ENCODE results near the gene YEATS4. TPM values are rescaled to one million over a fixed set of nuclear protein-coding genes. Genes with fewer than 3 reads are reported as not detected.
"Not testable (repeated sequence)": the region's sequence is repeated elsewhere in the genome, so short reads cannot be mapped to it uniquely, and the experiment has no call there.

The YEATS4 gene
- total RNA-seq (2021; ENCODE audit: unreplicated experiment) (20.9 TPM), Bru-seq, nascent RNA (percentile 91 among the genes with signal in this experiment), BruChase-seq, experiment 1, labeled RNA remaining after a 2-hour chase (percentile 75 among the genes with signal in this experiment), BruChase-seq, experiment 2, labeled RNA remaining after a 6-hour chase (percentile 73 among the genes with signal in this experiment)
- polyA plus RNA-seq (2012; ENCODE audit: insufficient read length): 9.8 TPM
- long read RNA-seq, transcript YEATS4-201 (7 exons, 1,434 nt): major isoform, 21 of 28 reads
- long read RNA-seq, partial matches to known transcripts: 4 of 28 reads
- long read RNA-seq, other reads (novel, unspliced or antisense): 0 of 28 reads

- TF ChIP-seq POLR2AphosphoS5 (IDR thresholded peaks at IDR 0.05; ENCODE audit: low read depth, low read length): peak; percentile 79
- peak; percentile 91 for TF ChIP-seq SIN3A (IDR thresholded peaks at IDR 0.05; ENCODE audit: borderline replicate concordance, insufficient read depth, low read depth, low read length)
- TF ChIP-seq CTCF (IDR thresholded peaks at IDR 0.05): no peak
- TF ChIP-seq REST (IDR thresholded peaks at IDR 0.05; ENCODE audit: insufficient read depth in 1 of 2, low read depth in 2 of 2, low read length in 1 of 2): no peak
- ChIA-PET POLR2A (interaction anchor here (0.6 kb wide), 1 partner anchor 230 kb away, joined by 3 read pairs; no protein-coding TSS in a partner anchor), CTCF (interaction anchor here (0.6 kb wide), 1 partner anchor 676 kb away, joined by 12 read pairs; no protein-coding TSS in a partner anchor)
- Histone ChIP-seq H3K4me1 (ENCODE audit: control insufficient read depth, insufficient read depth, low read length) (peaks cover 6% of the 10 kb centered on the region), H3K9me3 (ENCODE audit: control insufficient read depth, insufficient read depth, low read depth, low read length) (no peaks in the 10 kb centered on the region), H3K36me3 (ENCODE audit: control insufficient read depth, insufficient read depth, low read length) (peaks cover 9% of the 10 kb centered on the region), H3K27me3 (ENCODE audit: control insufficient read depth, insufficient read depth, low read length) (no peaks in the 10 kb centered on the region), H3K4me3 (ENCODE audit: low read depth in 2 of 2, low read length in 2 of 2) (peak within 1 kb of the TSS; percentile 65 to 71), H3K27ac (ENCODE audit: low read length) (peak within 1 kb of the TSS; percentile 99)
- intact Hi-C loops (cut with micrococcal nuclease; ENCODE audit: unreplicated experiment): loop anchor here (5.0 to 10.0 kb wide), 2 partner anchors 215 to 278 kb away; no protein-coding TSS in a partner anchor
- in situ Hi-C loops (cut with HindIII; ENCODE audit: low pct_unique_long_range_greater_than_20kb, low sequenced_read_pairs): no loop called here
- TSS peak; percentile 88 for BruUV-seq (replicated peaks)
- DNase-seq (ENCODE audit: low read depth, low spot score) (peak; percentile 56), ATAC-seq (peak; percentile 93)
Measured at GRCh38 chr12:69359531-69360347, at the start of gene YEATS4. Gene YEATS4, plus strand, starts transcription at chr12:69359743. Its CDS starts 230 bp downstream, at chr12:69359973.

- TF ChIP-seq TCF7L2 (IDR thresholded peaks at IDR 0.05; ENCODE audit: low read depth, low read length) (no peak), CTCF (IDR thresholded peaks at IDR 0.05) (no peak), SIN3A (IDR thresholded peaks at IDR 0.05; ENCODE audit: borderline replicate concordance, insufficient read depth, low read depth, low read length) (no peak), REST (IDR thresholded peaks at IDR 0.05; ENCODE audit: insufficient read depth in 1 of 2, low read depth in 2 of 2, low read length in 1 of 2) (no peak), POLR2AphosphoS5 (IDR thresholded peaks at IDR 0.05; ENCODE audit: low read depth, low read length) (no peak)
- Histone ChIP-seq H3K27me3 (ENCODE audit: control insufficient read depth, insufficient read depth, low read length) (no peaks in the 10 kb centered on the region), H3K4me1 (ENCODE audit: control insufficient read depth, insufficient read depth, low read length) (no peaks in the 10 kb centered on the region), H3K9me3 (ENCODE audit: control insufficient read depth, insufficient read depth, low read depth, low read length) (no peaks in the 10 kb centered on the region), H3K4me3 (ENCODE audit: low read depth in 2 of 2, low read length in 2 of 2) (no peak overlapping the region), H3K27ac (ENCODE audit: low read length) (no peak overlapping the region), H3K36me3 (ENCODE audit: control insufficient read depth, insufficient read depth, low read length) (no peaks in the 10 kb centered on the region)
- no TSS peak for BruUV-seq (replicated peaks)
- DNase-seq (ENCODE audit: low read depth, low spot score): no peak
- CTCF ChIA-PET: no interaction called here
- no peak for ATAC-seq
- POLR2A ChIA-PET: no interaction called here
- in situ Hi-C loops (cut with HindIII; ENCODE audit: low pct_unique_long_range_greater_than_20kb, low sequenced_read_pairs): no loop called here
- intact Hi-C loops (cut with micrococcal nuclease; ENCODE audit: unreplicated experiment): no loop called here
Measured at GRCh38 chr12:69313209-69313608, 46.3 kb upstream of the YEATS4 start.

GRCh38 chr12:69316784-69317183, 42.8 kb upstream of the YEATS4 start:
- CTCF ChIA-PET; in situ Hi-C loops (cut with HindIII; ENCODE audit: low pct_unique_long_range_greater_than_20kb, low sequenced_read_pairs); H3K27me3 ChIP-seq (ENCODE audit: control insufficient read depth, insufficient read depth, low read length); H3K4me1 ChIP-seq (ENCODE audit: control insufficient read depth, insufficient read depth, low read length); H3K9me3 ChIP-seq (ENCODE audit: control insufficient read depth, insufficient read depth, low read depth, low read length); BruUV-seq (replicated peaks); H3K27ac ChIP-seq (ENCODE audit: low read length); intact Hi-C loops (cut with micrococcal nuclease; ENCODE audit: unreplicated experiment); ATAC-seq; H3K36me3 ChIP-seq (ENCODE audit: control insufficient read depth, insufficient read depth, low read length); DNase-seq (ENCODE audit: low read depth, low spot score); H3K4me3 ChIP-seq (ENCODE audit: low read depth in 2 of 2, low read length in 2 of 2); POLR2A ChIA-PET: not testable (repeated sequence)

Data from Panc1 (cell line).